Spleen (tissue), 7 donors: ENCODE measurements around the gene CNPY1.

ENCODE experiments used
- POLR2AphosphoS5 ChIP-seq, 3 donors: sonication (generic); formaldehyde crosslinking; IDR thresholded peaks; one replicate each; pipeline ENCODE4 v1.5.1; 2017; ENCODE audit warnings: antibody characterized with exemption in 3 of 3
- TF ChIP-seq, protein P1 (sequence below), 11 experiments: fragments of 200-600 bp in 7 of 11; fragments of 450-650 bp in 4 of 11; sonication (generic) in 4 of 11; IDR thresholded peaks in 8 of 11; conservative IDR thresholded peaks in 3 of 11; 1 replicate in 7 of 11; 2 replicates in 4 of 11; pipeline versions ENCODE4 v1.4.0 to v1.8.0; 2016 to 2021; ENCODE audit warnings: antibody characterized with exemption in 11 of 11, inconsistent platforms in 4 of 11, mild to moderate bottlenecking in 1 of 11
- donor health status: DM: no; HTN: no; CAD: no; lungs with moderate emphysema.
- donor health status: DM: no; HTN: no; CAD: no.
- donor health status: DM: no; HTN: no; CAD: no.

DNA sequence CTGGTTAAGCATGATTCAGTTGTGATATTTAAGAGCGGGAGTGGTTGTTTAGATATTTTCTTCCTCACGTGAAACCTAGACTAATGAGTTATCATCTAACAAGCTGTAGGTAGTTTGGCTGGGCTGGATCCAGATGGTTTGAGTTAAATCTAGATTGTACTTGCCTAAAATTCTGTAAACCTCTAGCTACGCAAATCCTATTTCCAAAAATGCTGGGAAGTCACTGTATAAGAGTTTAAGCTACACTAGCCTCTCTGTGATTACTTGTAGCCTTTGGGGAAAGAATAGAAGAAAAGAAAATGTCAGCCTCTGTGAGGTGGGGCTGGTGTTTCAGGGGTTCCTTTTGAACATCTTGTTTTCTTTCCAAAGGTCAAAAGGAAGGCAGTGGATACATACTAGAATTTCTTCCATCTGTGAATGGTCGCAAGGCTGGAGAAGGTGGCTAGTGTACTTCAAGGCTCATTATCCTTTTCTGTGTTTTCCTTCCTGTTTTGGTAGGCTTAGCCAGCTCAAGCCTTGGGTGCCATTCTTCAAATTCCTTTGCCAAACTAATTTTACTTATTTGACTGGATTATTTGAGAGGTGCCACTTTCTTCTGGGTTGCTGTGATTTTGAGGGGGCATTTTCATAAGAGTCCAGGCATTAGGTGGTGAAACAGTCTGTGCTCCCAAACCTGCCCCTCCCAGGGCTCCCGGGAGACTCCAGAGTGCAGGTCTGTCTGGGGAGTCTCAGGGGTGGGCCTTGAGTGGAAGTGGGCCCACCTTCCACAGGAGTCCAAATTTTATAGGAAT, 93.7 kb downstream of the CNPY1 start:
- TF ChIP-seq, protein P1, sequence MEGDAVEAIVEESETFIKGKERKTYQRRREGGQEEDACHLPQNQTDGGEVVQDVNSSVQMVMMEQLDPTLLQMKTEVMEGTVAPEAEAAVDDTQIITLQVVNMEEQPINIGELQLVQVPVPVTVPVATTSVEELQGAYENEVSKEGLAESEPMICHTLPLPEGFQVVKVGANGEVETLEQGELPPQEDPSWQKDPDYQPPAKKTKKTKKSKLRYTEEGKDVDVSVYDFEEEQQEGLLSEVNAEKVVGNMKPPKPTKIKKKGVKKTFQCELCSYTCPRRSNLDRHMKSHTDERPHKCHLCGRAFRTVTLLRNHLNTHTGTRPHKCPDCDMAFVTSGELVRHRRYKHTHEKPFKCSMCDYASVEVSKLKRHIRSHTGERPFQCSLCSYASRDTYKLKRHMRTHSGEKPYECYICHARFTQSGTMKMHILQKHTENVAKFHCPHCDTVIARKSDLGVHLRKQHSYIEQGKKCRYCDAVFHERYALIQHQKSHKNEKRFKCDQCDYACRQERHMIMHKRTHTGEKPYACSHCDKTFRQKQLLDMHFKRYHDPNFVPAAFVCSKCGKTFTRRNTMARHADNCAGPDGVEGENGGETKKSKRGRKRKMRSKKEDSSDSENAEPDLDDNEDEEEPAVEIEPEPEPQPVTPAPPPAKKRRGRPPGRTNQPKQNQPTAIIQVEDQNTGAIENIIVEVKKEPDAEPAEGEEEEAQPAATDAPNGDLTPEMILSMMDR (IDR thresholded peaks at IDR 0.05 in 8 of 11, conservative IDR thresholded peaks at IDR 0.05 in 3 of 11): no peak
- TF ChIP-seq POLR2AphosphoS5 (IDR thresholded peaks at IDR 0.05): no peak
